ENCODE measurements around the gene GALNT8.
A peak's percentile ranks its signal among the peaks of the same experiment; 100 is the strongest.

The GALNT8 gene

DNA sequence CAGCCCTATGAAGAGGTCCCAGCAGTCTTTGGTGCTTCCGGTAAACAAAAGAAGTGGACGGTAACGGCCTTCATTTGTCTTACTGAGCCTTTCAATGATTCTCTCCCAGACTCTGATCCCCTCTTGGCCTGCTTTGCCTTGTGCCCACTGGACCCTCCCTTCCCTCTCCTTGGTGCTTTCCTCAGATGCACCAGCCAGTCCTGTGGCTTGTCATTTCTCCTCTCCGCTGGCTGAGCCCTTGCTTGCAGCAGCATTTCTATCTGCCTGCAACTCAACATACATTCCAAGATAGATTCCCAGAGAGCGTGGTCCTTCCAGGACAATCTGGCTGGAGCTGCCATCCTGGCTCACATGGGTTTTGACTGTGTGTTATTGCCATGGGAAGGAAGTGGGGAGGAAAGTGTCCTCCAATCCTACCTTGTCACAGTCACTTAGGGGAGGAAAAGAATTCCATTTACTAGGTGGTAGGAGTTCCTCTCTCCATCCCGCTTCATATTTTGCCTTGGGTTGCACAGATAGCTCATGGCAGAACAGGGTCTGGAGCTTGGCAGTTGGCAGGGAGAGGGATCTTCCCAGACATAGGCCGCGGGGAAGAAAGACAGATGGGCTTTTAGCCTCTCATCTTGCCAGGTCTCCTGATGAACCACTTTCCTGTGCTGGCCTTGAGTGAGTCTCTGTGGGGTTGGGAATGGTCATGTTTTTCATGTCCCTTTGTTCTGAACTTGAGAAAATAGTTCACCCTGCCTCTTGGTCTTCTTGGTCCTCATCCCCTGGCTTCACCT, 96.7 kb downstream of the GALNT8 start:
- Histone ChIP-seq H3K27ac (replicated peaks) (no peak overlapping the region), H3K4me3 (replicated peaks; ENCODE audit: insufficient read depth, low read length) (no peak overlapping the region), H3K27me3 (ENCODE audit: insufficient read depth, poor library complexity, severe bottlenecking) (peaks cover 7% of the 10 kb centered on the region)
- TF ChIP-seq SPI1 (IDR thresholded peaks at IDR 0.05; ENCODE audit: borderline replicate concordance, low read depth) (no peak), POLR2AphosphoS5 (IDR thresholded peaks at IDR 0.05; ENCODE audit: low read depth) (no peak), GABPA (IDR thresholded peaks at IDR 0.05; ENCODE audit: low read depth) (no peak)
- TF ChIP-seq, protein P1, sequence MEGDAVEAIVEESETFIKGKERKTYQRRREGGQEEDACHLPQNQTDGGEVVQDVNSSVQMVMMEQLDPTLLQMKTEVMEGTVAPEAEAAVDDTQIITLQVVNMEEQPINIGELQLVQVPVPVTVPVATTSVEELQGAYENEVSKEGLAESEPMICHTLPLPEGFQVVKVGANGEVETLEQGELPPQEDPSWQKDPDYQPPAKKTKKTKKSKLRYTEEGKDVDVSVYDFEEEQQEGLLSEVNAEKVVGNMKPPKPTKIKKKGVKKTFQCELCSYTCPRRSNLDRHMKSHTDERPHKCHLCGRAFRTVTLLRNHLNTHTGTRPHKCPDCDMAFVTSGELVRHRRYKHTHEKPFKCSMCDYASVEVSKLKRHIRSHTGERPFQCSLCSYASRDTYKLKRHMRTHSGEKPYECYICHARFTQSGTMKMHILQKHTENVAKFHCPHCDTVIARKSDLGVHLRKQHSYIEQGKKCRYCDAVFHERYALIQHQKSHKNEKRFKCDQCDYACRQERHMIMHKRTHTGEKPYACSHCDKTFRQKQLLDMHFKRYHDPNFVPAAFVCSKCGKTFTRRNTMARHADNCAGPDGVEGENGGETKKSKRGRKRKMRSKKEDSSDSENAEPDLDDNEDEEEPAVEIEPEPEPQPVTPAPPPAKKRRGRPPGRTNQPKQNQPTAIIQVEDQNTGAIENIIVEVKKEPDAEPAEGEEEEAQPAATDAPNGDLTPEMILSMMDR (IDR thresholded peaks at IDR 0.05; ENCODE audit: insufficient read depth, low read length) = no peak
- TF ChIP-seq, protein P2, sequence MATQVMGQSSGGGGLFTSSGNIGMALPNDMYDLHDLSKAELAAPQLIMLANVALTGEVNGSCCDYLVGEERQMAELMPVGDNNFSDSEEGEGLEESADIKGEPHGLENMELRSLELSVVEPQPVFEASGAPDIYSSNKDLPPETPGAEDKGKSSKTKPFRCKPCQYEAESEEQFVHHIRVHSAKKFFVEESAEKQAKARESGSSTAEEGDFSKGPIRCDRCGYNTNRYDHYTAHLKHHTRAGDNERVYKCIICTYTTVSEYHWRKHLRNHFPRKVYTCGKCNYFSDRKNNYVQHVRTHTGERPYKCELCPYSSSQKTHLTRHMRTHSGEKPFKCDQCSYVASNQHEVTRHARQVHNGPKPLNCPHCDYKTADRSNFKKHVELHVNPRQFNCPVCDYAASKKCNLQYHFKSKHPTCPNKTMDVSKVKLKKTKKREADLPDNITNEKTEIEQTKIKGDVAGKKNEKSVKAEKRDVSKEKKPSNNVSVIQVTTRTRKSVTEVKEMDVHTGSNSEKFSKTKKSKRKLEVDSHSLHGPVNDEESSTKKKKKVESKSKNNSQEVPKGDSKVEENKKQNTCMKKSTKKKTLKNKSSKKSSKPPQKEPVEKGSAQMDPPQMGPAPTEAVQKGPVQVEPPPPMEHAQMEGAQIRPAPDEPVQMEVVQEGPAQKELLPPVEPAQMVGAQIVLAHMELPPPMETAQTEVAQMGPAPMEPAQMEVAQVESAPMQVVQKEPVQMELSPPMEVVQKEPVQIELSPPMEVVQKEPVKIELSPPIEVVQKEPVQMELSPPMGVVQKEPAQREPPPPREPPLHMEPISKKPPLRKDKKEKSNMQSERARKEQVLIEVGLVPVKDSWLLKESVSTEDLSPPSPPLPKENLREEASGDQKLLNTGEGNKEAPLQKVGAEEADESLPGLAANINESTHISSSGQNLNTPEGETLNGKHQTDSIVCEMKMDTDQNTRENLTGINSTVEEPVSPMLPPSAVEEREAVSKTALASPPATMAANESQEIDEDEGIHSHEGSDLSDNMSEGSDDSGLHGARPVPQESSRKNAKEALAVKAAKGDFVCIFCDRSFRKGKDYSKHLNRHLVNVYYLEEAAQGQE (IDR thresholded peaks at IDR 0.05; ENCODE audit: insufficient replicate concordance, low read depth) = no peak
- no peak for DNase-seq (ENCODE audit: low read depth in 1 of 2, low spot score in 1 of 2)

DNA sequence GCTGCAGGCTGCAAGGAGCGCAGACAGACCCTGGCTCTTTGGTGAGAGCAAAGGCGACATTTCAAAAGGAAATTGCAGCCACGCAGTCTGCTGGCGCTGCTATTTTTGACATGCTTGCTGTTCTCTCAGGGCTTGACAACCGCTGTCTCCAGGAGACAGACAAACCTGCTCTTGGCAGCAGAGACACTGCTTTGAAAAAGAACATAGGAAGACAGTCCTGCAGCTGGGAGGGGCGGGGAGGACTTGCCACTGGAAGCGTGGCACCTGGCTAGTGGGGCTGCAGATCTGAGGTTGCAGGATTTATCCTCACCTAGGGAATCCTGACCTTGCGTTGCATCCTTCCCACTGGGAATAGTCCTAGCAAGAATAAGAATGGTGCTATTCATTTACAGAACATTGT, 97.7 kb downstream of the GALNT8 start:
- H3K27ac ChIP-seq (replicated peaks) = no peak overlapping the region
- peaks cover 7% of the 10 kb centered on the region for H3K27me3 ChIP-seq (ENCODE audit: insufficient read depth, poor library complexity, severe bottlenecking)
- TF ChIP-seq, protein P1 (IDR thresholded peaks at IDR 0.05; ENCODE audit: insufficient read depth, low read length) = no peak
- TF ChIP-seq, protein P2 (IDR thresholded peaks at IDR 0.05; ENCODE audit: insufficient replicate concordance, low read depth) = no peak
- no peak for TF ChIP-seq SPI1 (IDR thresholded peaks at IDR 0.05; ENCODE audit: borderline replicate concordance, low read depth)
- no peak for TF ChIP-seq POLR2AphosphoS5 (IDR thresholded peaks at IDR 0.05; ENCODE audit: low read depth)
- no peak for TF ChIP-seq GABPA (IDR thresholded peaks at IDR 0.05; ENCODE audit: low read depth)
- H3K4me3 ChIP-seq (replicated peaks; ENCODE audit: insufficient read depth, low read length) = no peak overlapping the region
- DNase-seq (ENCODE audit: low read depth in 1 of 2, low spot score in 1 of 2) = no peak

DNA sequence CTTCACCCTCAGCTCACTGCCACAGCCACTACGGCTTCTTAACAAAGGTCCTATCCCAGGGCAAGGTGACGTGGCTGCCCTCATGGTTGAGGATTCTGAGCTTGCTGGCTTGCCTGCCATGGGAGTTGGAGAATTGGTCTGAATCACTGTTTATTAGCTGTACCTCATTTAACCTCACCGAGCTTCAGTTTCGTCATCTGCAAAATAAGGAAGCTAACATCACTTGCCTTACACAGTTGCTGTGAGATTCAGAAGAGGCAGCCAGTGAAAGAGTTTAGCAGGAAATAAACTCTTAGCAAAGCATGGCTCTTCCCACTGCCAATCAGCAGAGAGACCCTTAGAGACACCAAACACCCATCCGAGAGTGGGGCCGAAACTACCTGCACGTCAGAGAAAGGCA, 99.5 kb downstream of the GALNT8 start:
- TF ChIP-seq, protein P1 (IDR thresholded peaks at IDR 0.05; ENCODE audit: insufficient read depth, low read length) = no peak
- TF ChIP-seq POLR2AphosphoS5 (IDR thresholded peaks at IDR 0.05; ENCODE audit: low read depth) = no peak
- TF ChIP-seq GABPA (IDR thresholded peaks at IDR 0.05; ENCODE audit: low read depth) = no peak
- TF ChIP-seq, protein P2 (IDR thresholded peaks at IDR 0.05; ENCODE audit: insufficient replicate concordance, low read depth) = no peak
- TF ChIP-seq SPI1 (IDR thresholded peaks at IDR 0.05; ENCODE audit: borderline replicate concordance, low read depth) = no peak; the same call in 1 of the 2 replicates
- DNase-seq (ENCODE audit: low read depth in 1 of 2, low spot score in 1 of 2) = peak; percentile 40 to 58
- no peak overlapping the region for H3K27ac ChIP-seq (replicated peaks)
- no peak overlapping the region for H3K4me3 ChIP-seq (replicated peaks; ENCODE audit: insufficient read depth, low read length)
- H3K27me3 ChIP-seq (ENCODE audit: insufficient read depth, poor library complexity, severe bottlenecking) = peaks cover 7% of the 10 kb centered on the region

Measured in HL-60 (cell line).